Measurements from ENCODE around the gene MPZ. TPM values are rescaled to one million over a fixed set of nuclear protein-coding genes. Genes with fewer than 3 reads are reported as not detected.

The MPZ gene
- 10 to 100 TPM in 1 of 3 donors, 1 to 10 TPM in 2; 2.1 to 12.2 (median 3.2) TPM for total RNA-seq
- long read RNA-seq, donor 1, partial matches to known transcripts, result 0 of 1 reads
- long read RNA-seq, donor 1, other reads (novel, unspliced or antisense), result 0 of 1 reads
- long read RNA-seq, donor 2, partial matches to known transcripts, result 0 of 1 reads
- long read RNA-seq, donor 2, other reads (novel, unspliced or antisense), result 1 of 1 reads

GRCh38 chr1:161309868-161310267, at the start of gene MPZ:
TSS of gene MPZ (minus strand) at chr1:161309968. CDS start at chr1:161309905, 63 bp downstream.
- ATAC-seq (no peak), DNase-seq (no peak)
- Histone ChIP-seq H3K4me1 (ENCODE audit: low read depth) (peaks cover 8% of the 10 kb centered on the region), H3K9me3 (no peaks in the 10 kb centered on the region), H3K4me3 (no peak within 1 kb of the TSS), H3K36me3 (ENCODE audit: low read depth) (no peaks in the 10 kb centered on the region)
- TF ChIP-seq, protein P1, sequence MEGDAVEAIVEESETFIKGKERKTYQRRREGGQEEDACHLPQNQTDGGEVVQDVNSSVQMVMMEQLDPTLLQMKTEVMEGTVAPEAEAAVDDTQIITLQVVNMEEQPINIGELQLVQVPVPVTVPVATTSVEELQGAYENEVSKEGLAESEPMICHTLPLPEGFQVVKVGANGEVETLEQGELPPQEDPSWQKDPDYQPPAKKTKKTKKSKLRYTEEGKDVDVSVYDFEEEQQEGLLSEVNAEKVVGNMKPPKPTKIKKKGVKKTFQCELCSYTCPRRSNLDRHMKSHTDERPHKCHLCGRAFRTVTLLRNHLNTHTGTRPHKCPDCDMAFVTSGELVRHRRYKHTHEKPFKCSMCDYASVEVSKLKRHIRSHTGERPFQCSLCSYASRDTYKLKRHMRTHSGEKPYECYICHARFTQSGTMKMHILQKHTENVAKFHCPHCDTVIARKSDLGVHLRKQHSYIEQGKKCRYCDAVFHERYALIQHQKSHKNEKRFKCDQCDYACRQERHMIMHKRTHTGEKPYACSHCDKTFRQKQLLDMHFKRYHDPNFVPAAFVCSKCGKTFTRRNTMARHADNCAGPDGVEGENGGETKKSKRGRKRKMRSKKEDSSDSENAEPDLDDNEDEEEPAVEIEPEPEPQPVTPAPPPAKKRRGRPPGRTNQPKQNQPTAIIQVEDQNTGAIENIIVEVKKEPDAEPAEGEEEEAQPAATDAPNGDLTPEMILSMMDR (IDR thresholded peaks at IDR 0.05), result no peak
- intact Hi-C loops (cut with DNase I, micrococcal nuclease), result no loop called here

DNA sequence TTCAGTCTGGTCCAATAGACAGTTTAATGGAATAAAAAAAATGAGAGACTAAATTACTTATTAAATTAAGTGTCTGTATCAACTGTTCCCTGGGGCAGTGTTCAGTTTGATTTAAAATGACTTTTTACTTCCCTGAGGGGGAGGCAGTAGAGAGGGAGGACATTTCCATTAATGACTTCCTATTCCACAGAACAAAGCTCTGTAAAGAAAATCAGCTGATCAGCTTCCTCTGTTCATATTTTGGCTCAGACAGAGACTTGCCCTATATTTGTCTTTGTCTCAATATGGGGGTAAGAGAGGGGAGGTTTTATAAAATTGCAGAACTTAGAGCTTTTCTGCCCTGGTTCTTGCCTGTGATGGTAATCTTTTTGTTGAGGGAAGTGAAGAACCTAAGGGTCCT, 49.5 kb upstream of the MPZ start:
- no peak overlapping the region for H3K4me3 ChIP-seq
- H3K36me3 ChIP-seq (ENCODE audit: low read depth), result no peaks in the 10 kb centered on the region
- DNase-seq, result no peak
- no peak for ATAC-seq
- H3K4me1 ChIP-seq (ENCODE audit: low read depth), result no peaks in the 10 kb centered on the region
- intact Hi-C loops (cut with DNase I, micrococcal nuclease), result no loop called here
- TF ChIP-seq, protein P1 (IDR thresholded peaks at IDR 0.05), result no peak
- H3K9me3 ChIP-seq, result no peaks in the 10 kb centered on the region

DNA sequence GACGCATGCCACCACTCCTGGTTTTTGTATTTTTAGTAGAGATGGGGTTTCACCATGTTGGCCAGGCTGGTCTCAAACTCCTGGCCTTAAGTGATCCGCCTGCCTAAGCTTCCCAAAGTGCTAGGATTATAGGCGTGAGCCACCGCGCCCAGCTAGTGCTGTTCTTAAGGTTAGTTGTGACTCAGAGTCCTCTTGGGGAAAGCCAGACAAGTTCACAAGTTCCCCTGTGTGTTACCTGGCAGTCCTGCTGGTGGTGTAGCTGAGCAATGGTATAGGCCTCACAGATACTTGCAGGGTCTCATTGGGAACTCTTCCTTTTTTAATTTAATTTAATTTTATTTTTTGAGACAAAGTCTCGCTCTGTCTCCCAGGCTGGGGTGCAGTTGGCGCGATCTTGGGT, 47.3 kb upstream of the MPZ start:
- TF ChIP-seq, protein P1 (IDR thresholded peaks at IDR 0.05), result no peak
- intact Hi-C loops (cut with DNase I, micrococcal nuclease), result no loop called here

GRCh38 chr1:161351482-161351881, 41.7 kb upstream of the MPZ start:
- Histone ChIP-seq H3K4me3 (no peak overlapping the region), H3K36me3 (ENCODE audit: low read depth) (no peaks in the 10 kb centered on the region), H3K4me1 (ENCODE audit: low read depth) (no peaks in the 10 kb centered on the region), H3K9me3 (no peaks in the 10 kb centered on the region)
- ATAC-seq (no peak), DNase-seq (no peak)
- intact Hi-C loops (cut with DNase I, micrococcal nuclease), result no loop called here
- TF ChIP-seq, protein P1 (IDR thresholded peaks at IDR 0.05), result no peak

More for the DNA sequence above, 47.3 kb upstream of the MPZ start:
- H3K36me3 ChIP-seq (ENCODE audit: low read depth), result no peaks in the 10 kb centered on the region
- DNase-seq (no peak), ATAC-seq (no peak)
- no peaks in the 10 kb centered on the region for H3K4me1 ChIP-seq (ENCODE audit: low read depth)
- H3K4me3 ChIP-seq, result no peak overlapping the region
- no peaks in the 10 kb centered on the region for H3K9me3 ChIP-seq

DNA sequence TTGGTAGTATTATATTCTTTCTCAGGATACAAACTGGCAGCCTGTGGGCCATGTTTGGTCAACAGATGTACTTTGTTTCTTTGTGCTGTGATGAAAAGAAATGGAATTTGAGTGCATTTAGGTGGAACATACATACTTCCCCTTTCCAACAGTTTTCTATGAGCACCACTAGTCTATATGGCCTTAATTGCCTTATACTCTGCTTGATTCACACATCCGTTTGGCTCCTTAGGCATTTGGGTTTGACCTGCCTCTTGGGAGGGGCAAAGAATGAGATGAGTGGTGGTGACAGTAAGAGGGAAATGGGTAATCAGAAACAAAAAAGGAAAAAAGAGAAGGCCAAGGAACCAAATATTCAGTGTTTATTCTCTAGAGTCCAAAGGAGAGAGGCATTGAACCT, 40.9 kb upstream of the MPZ start:
- DNase-seq, result no peak
- no peak for ATAC-seq
- no peaks in the 10 kb centered on the region for H3K9me3 ChIP-seq
- intact Hi-C loops (cut with DNase I, micrococcal nuclease), result no loop called here
- H3K4me3 ChIP-seq, result no peak overlapping the region
- H3K36me3 ChIP-seq (ENCODE audit: low read depth), result no peaks in the 10 kb centered on the region
- TF ChIP-seq, protein P1 (IDR thresholded peaks at IDR 0.05), result no peak
- no peaks in the 10 kb centered on the region for H3K4me1 ChIP-seq (ENCODE audit: low read depth)

DNA sequence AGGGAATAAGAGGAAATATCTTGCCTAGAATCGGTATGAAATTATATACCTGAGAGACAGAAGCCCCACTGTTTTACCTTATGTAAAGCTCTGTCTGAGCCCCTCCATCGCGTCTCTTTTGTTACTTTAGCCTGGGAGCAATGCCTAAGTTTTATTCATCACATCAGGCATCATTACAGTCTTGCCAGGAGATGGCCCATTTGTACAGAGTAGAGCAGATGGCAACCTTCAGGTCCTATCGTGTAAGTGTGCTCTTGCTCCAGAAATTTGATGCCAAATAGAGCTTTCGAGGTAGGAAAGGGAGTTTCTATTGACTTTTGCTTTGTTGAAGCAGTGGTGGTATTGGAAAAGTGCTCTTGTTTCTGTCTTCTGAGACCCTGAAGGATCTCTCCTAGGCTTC, 33.1 kb upstream of the MPZ start:
- no peak overlapping the region for H3K4me3 ChIP-seq
- TF ChIP-seq, protein P1 (IDR thresholded peaks at IDR 0.05), result no peak
- ATAC-seq (no peak), DNase-seq (no peak)
- no peaks in the 10 kb centered on the region for H3K36me3 ChIP-seq (ENCODE audit: low read depth)
- intact Hi-C loops (cut with DNase I, micrococcal nuclease), result no loop called here
- no peaks in the 10 kb centered on the region for H3K4me1 ChIP-seq (ENCODE audit: low read depth)
- H3K9me3 ChIP-seq, result no peaks in the 10 kb centered on the region
